OCI-LY7 (cell line): ENCODE data around the gene ZMIZ1. TPM values are rescaled to one million over a fixed set of nuclear protein-coding genes. Genes with fewer than 3 reads are reported as not detected.

Experiments
- BruUV-seq: library from RNA; stranded (reverse); fragments of 400-500 nt; replicated peaks from 2 replicates; lab custom pipeline; 2021; lab: Mats Ljungman, UMichigan
- CTCF ChIA-PET: fragments of 300-600 bp; sonication (Branson Sonifier 250); formaldehyde crosslinking; loops from one replicate; lab custom pipeline; 2022; ENCODE audit warnings: antibody characterized with exemption; ENCODE audit not compliant: unreplicated experiment; lab: Charles Lee
- POLR2A ChIA-PET: fragments of 300-600 bp; sonication (Branson Sonifier 250); formaldehyde crosslinking; loops from one replicate; lab custom pipeline; 2022; ENCODE audit warnings: antibody characterized with exemption; lab: Charles Lee
- DNase-seq: peaks from one replicate; pipeline ENCODE4 v3.0.0-alpha.2; 2015; ENCODE audit warnings: low spot score
- H2AFZ ChIP-seq: fragments of 200-600 bp; sonication (generic), shearing (Covaris generic); 2 replicates; pipeline ENCODE4 v1.6.1; 2014; ENCODE audit warnings: mild to moderate bottlenecking, antibody characterized with exemption, low read length, moderate library complexity
- H3K27ac ChIP-seq: fragments of 200-600 bp; sonication (generic); 2 replicates; pipeline ENCODE4 v1.5.1; 2014; ENCODE audit warnings: mixed run types, low read depth, mild to moderate bottlenecking, moderate library complexity, low read length, inconsistent platforms; ENCODE audit not compliant: poor library complexity, severe bottlenecking
- H3K36me3 ChIP-seq: fragments of 200-600 bp; sonication (generic); 2 replicates; pipeline ENCODE4 v1.6.1; 2014; ENCODE audit warnings: mild to moderate bottlenecking, antibody characterized with exemption, low read length, moderate library complexity, mixed read lengths; ENCODE audit not compliant: insufficient read depth
- H3K4me1 ChIP-seq: fragments of 200-600 bp; sonication (generic); 2 replicates; pipeline ENCODE4 v1.5.1; 2014; ENCODE audit warnings: mild to moderate bottlenecking, low read length; ENCODE audit not compliant: insufficient read depth, poor library complexity, severe bottlenecking
- H3K4me2 ChIP-seq: fragments of 200-600 bp; sonication (generic); 2 replicates; pipeline ENCODE4 v1.6.1; 2014; ENCODE audit warnings: mild to moderate bottlenecking, low read length
- H3K4me3 ChIP-seq: fragments of 200-600 bp; sonication (generic); 2 replicates; pipeline ENCODE4 v1.5.1; 2014; ENCODE audit warnings: mild to moderate bottlenecking, low read depth, low read length; ENCODE audit not compliant: poor library complexity, severe bottlenecking
- H3K79me2 ChIP-seq: fragments of 200-600 bp; sonication (generic); 2 replicates; pipeline ENCODE4 v1.6.1; 2016; ENCODE audit warnings: low read depth, mild to moderate bottlenecking, low read length, moderate library complexity, mixed read lengths; ENCODE audit not compliant: insufficient read depth
- H3K9me2 ChIP-seq: fragments of 200-600 bp; sonication (generic); 2 replicates; pipeline ENCODE4 v1.6.1; 2016; ENCODE audit warnings: mild to moderate bottlenecking, low read length, mixed read lengths; ENCODE audit not compliant: insufficient read depth
- H3K9me3 ChIP-seq: fragments of 200-600 bp; sonication (generic); 2 replicates; pipeline ENCODE4 v1.6.1; 2014; ENCODE audit warnings: mild to moderate bottlenecking, mixed run types, low read length, mixed read lengths
- H4K20me1 ChIP-seq: fragments of 200-600 bp; sonication (generic); 2 replicates; pipeline ENCODE4 v1.6.1; 2014; ENCODE audit warnings: mild to moderate bottlenecking, antibody characterized with exemption, low read length, moderate library complexity, mixed read lengths; ENCODE audit not compliant: insufficient read depth
- CTCF ChIP-seq: fragments of 200-600 bp; sonication (generic); conservative IDR thresholded peaks from 2 replicates; pipeline ENCODE4 v1.5.1; 2014; ENCODE audit warnings: mild to moderate bottlenecking, antibody characterized with exemption, low read length, moderate library complexity, mixed read lengths
- EZH2phosphoT487 ChIP-seq: fragments of 200-600 bp; sonication (generic); IDR thresholded peaks from 2 replicates; pipeline ENCODE4 v1.6.1; 2018; ENCODE audit warnings: low read depth, borderline replicate concordance, mild to moderate bottlenecking, mixed run types, antibody characterized with exemption, low read length, moderate library complexity, mixed read lengths
- intact Hi-C: fragments of 100-400 bp; cut with micrococcal nuclease; formaldehyde crosslinking; loops from one replicate; pipeline ENCODE4 v1.10.0; 2022; ENCODE audit not compliant: unreplicated experiment
- total RNA-seq, 2 experiments: library from RNA; depleted of rRNA in 1 of 2; stranded (reverse); fragments of >200 nt in 1 of 2; shearing (Covaris generic) in 1 of 2; gene quantifications; 2 replicates each; pipeline ENCODE4 v1.2.3, GENCODE V29; 2014 to 2022

Gene ZMIZ1
- total RNA-seq, 2 experiments from 2014 or later = 20.4 to 66.9 TPM

DNA sequence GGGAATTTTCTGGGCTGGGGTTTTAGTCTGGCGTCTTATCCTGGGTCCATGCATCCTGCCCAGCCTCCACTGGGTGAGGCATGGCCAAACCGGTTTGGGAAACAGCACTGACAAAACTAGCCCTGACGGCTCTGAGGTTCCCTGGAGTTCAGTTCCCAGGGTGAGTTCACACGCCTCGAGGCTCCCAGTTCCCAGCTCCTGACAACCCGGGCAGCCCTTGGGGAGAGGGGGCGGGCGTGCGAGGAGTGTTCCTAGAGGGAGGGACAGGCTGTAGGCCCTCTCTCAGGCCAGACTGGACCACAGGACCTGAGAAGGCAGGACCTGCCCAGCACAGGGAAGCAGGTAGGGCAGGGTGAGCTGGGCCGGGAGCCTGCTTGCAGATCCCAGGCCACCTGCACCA lies 196.2 kb downstream of the ZMIZ1 start:
- ChIA-PET POLR2A (interaction anchor here (0.7 to 1.1 kb wide), 2 partner anchors 19 to 241 kb away, joined by 3 to 4 read pairs; no protein-coding TSS in a partner anchor), CTCF (no interaction called here)
- peaks cover 55% of the 10 kb centered on the region for H3K4me1 ChIP-seq

DNA sequence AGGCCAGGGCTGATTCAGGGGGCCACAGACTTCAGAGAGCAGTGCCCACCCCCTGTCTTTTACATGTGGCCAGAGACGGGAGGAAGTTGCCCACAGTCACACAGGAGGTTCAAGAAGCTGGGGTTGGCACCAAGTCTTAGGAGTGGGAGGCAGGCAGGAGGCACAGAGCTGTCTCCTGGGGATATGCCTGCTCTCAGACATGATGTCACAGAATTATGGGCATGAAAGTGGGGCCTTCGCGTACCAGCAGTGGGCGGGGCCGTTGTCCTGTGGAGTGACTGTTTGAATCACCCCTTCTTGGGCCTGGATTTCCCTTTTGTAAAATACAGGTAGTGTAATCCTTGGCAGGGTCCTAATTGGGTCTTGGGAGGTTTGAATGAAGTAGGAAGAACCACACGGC lies 197.3 kb downstream of the ZMIZ1 start:
- ChIA-PET POLR2A (interaction anchor here (1.6 kb wide), 1 partner anchor 21 kb away, joined by 4 read pairs; no protein-coding TSS in a partner anchor), CTCF (interaction anchor here (1.1 kb wide), 1 partner anchor 16 kb away, joined by 4 read pairs; no protein-coding TSS in a partner anchor)
- no peak for DNase-seq
- Histone ChIP-seq H3K79me2 (peaks cover 36% of the 10 kb centered on the region; the same call in 1 of the 2 replicates), H3K9me3 (no peaks in the 10 kb centered on the region), H2AFZ (no peak overlapping the region), H3K4me2 (peak overlapping the region; percentile 49), H3K9me2 (no peaks in the 10 kb centered on the region), H3K36me3 (peaks cover 14% of the 10 kb centered on the region; the same call in 1 of the 2 replicates), H3K4me1 (peaks cover 47% of the 10 kb centered on the region), H3K27ac (peak overlapping the region; percentile 7), H3K4me3 (no peak overlapping the region), H4K20me1 (peaks cover 15% of the 10 kb centered on the region)
- intact Hi-C loops = loop anchor here (2.0 kb wide), 1 partner anchor 17 kb away; no protein-coding TSS in a partner anchor
- TF ChIP-seq CTCF (no peak), EZH2phosphoT487 (no peak)
- no TSS peak for BruUV-seq

More for the DNA sequence above, 196.2 kb downstream of the ZMIZ1 start:
- peaks cover 23% of the 10 kb centered on the region for H4K20me1 ChIP-seq
- H3K4me3 ChIP-seq = no peak overlapping the region
- BruUV-seq = no TSS peak
- no peak overlapping the region for H2AFZ ChIP-seq
- H3K9me3 ChIP-seq = no peaks in the 10 kb centered on the region
- no peak overlapping the region for H3K27ac ChIP-seq
- intact Hi-C loops = no loop called here
- peaks cover 19% of the 10 kb centered on the region; the same call in 1 of the 2 replicates for H3K36me3 ChIP-seq
- no peak for DNase-seq
- peaks cover 45% of the 10 kb centered on the region; the same call in 1 of the 2 replicates for H3K79me2 ChIP-seq
- TF ChIP-seq EZH2phosphoT487 (no peak), CTCF (no peak)
- H3K4me2 ChIP-seq = no peak overlapping the region
- no peaks in the 10 kb centered on the region for H3K9me2 ChIP-seq
